GM03348 (cell line): ENCODE results near the gene AKT1.
"Not testable (repeated sequence)": the region's sequence is repeated elsewhere in the genome, so short reads cannot be mapped to it uniquely, and the experiment has no call there.

ENCODE experiments used
- DNase-seq: peaks from one replicate; pipeline ENCODE4 v3.0.0; 2012; ENCODE audit warnings: low spot score

The AKT1 gene

GRCh38 chr14:104739026-104739425 lies 56.5 kb downstream of the AKT1 start:
- no peak for DNase-seq

DNA sequence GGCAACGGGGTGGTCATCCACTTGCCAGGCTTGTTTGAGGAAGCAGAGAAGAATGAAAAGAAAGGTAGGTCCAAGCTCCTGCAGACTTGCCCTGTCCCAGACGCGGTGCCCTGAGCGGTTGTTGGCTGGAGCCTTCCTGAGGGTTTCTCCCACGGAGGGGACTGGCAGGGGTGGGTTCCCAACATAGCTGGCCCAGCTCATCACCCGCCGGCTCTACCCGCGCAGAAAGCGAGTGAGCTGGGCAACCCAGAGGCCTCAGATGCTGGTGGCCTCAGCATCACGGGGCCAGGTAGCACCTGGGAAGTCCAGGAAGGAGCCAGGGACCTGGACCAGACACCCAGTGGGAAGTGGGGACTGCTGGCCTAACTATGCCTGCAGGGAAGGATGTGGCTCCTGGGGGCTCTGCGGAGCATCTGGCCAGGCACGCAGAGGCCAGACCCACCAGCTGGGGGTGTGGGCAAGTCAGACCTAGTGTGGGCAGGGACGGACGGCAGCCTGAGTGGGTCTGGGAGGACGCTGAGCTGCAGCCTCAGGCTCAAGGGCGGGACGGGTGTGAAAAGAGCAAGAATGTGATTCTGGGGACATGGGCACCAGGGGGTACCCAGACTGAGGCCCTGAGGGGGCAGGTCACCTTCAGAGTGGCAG lies 57.1 kb downstream of the AKT1 start:
- no peak for DNase-seq

- DNase-seq: peak; percentile 88
Measured at GRCh38 chr14:104735830-104736642, 59.5 kb downstream of the AKT1 start.

GRCh38 chr14:104734991-104735779 lies 60.4 kb downstream of the AKT1 start:
- no peak for DNase-seq

DNA sequence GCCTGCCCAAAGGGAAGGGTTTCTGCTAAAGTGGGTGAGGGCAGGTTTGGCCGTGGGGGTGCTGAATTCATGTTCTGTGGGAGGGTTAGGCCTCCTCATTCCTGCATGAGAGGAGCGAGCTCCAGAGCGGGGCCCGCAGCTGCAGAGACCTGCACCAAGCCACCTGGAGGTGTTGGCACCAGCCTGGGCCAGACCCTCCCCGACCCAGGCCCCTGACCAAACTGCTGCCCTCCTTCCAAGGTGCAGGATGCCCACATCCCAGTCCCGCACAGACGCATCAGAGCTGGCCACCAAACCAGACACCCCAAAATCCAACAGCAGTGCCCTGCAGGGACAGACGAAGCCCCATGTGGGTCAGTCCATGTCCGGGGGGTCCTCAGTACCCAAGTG lies 61.0 kb downstream of the AKT1 start:
- no peak for DNase-seq

- no peak for DNase-seq
Measured at GRCh38 chr14:104734051-104734587, 61.4 kb downstream of the AKT1 start.

DNA sequence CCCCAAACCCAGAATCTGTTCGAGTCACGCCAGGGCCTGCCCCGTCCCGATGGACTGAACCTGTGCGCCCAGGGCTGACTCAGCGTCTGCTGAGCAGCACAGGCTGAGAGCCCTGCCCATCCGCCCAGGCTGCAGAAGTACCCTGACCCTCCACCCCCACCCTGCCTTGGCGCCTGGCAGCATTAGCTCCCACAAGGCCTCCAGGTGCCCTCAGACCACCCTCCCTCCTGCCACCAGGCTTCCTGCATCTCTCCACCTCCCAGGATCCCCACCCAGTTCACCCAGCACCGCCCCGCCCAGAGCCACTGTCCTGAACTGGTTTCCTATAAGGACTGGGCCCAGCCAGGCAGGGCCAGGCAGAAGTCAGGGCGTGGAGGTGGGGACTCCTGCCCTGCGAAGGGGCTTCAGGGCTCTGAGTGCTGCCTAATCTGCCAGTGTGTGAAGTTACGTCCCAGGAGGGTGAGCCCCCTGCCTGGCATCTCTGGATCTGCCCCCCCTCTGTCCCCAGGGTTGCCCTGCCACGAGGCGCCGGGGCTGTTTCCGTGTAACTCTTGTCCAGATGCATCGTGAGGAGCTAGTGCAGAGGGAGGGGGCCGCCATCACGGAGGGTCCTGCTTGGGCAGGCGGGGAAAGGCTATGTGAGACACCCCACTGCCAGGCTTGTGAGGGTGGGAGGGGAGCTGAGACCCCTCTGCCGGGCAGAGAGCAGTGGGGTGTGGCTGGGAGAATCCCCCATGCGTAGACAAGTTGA lies 62.4 kb downstream of the AKT1 start:
- DNase-seq: no peak

DNA sequence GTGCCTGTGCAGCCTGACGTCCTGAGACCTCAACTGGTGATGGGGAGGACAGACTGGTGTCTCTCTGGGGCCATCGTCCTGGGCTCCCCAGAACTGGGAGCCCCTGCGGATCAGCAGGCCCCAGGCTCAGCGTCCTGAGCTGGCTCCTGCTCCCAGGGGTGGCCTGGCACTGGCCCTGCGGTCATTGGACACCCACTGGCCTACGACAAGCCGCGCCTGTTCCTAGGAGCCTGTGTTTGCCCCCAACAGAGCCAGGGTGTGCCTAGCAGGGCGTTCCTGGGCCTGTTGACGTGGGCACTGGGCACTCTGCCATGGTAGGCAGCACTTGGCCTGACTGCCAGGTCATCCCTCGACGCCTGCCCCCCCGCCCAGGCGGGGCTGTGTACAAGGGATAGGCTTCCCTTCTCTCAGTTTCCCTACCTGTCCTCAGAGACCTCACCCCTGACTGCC lies 63.2 kb downstream of the AKT1 start:
- no peak for DNase-seq

- no peak for DNase-seq
Measured at GRCh38 chr14:104731320-104732294, 63.9 kb downstream of the AKT1 start.

- DNase-seq: no peak
Measured at GRCh38 chr14:104730487-104730886, 65.1 kb downstream of the AKT1 start.

DNA sequence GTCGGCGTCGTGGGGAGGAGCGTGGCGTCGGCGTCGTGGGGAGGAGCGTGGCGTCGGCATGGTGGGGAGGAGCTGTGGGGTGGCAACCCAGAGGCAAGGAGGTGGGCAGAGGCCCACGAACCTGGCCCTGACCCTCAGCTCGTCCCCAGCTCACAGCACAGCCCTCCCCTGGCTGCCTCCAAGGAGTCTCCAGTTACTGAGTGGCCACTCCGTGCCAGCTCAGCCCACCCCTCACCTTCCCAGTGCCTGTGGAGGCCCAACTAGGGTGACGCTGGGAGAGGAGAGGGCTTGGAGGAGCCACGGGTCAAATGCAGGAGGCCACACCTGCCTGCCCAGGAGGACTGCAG lies 65.7 kb downstream of the AKT1 start:
- DNase-seq: no peak

DNA sequence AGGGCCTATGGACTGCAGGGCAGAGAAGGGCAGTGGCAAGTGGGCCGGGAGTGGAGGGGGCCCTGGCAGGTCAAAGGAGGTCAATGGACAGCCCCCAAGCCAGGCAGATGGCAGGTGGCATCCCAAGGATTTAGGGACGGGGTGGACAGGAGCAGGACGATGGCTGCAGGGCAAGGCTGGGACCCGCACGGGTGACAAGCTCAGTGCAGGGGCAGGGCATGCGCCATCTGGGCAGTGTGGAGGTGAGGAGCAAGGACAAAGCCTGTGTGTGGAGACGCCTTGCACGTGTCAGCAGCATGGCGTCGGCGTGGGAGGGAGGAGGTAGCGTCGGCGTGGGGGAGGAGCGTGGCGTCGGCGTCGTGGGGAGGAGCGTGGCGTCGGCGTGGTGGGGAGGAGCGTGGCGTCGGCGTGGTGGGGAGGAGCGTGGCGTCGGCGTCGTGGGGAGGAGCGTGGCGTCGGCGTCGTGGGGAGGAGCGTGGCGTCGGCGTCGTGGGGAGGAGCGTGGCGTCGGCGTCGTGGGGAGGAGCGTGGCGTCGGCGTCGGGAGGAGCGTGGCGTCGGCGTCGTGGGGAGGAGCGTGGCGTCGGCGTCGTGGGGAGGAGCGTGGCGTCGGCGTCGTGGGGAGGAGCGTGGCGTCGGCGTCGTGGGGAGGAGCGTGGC lies 66.2 kb downstream of the AKT1 start:
- DNase-seq: not testable (repeated sequence)

- no peak for DNase-seq
Measured at GRCh38 chr14:104728631-104729030, 66.9 kb downstream of the AKT1 start.

DNA sequence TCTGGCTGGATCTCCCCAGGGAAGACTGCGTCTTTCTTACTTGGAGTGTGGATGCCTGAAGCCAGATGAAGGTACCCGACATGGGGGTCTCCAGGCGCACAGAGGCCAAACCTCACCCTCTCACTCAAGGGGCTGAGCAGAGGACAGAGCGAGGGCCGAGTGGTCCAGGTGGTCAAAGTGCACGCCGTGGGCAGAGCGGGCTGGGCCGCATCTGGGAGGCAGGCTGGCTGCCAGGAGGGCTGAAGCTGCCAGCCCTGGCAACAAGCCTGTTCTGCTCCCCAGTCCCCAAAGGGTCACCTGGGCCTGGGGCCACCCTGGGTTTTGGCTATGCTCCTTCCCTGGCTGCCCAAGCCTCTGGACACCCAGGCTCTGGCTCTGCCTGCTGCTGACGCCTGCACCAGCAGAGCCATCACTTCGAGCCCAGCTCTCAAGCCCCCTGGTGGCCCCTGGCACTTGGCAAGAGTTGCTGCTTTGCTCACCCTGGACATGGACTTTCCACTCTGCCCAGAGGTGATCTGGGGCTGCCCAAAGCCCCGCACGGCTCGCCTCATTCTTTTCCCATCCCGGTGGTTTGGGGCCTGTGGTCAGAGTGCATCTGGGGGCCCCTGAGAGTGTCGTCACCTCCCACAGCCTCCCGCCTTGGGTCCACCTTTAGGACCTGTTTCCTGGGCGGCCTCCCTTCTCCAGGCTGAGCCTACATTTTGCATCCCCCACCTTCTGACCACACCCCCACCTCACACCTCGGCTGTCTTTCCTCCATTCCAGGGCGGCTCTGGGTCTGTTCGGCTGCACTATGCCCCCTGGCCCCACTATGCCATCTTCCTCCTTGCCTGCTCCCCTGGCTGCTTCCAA lies 68.7 kb downstream of the AKT1 start:
- no peak for DNase-seq

DNA sequence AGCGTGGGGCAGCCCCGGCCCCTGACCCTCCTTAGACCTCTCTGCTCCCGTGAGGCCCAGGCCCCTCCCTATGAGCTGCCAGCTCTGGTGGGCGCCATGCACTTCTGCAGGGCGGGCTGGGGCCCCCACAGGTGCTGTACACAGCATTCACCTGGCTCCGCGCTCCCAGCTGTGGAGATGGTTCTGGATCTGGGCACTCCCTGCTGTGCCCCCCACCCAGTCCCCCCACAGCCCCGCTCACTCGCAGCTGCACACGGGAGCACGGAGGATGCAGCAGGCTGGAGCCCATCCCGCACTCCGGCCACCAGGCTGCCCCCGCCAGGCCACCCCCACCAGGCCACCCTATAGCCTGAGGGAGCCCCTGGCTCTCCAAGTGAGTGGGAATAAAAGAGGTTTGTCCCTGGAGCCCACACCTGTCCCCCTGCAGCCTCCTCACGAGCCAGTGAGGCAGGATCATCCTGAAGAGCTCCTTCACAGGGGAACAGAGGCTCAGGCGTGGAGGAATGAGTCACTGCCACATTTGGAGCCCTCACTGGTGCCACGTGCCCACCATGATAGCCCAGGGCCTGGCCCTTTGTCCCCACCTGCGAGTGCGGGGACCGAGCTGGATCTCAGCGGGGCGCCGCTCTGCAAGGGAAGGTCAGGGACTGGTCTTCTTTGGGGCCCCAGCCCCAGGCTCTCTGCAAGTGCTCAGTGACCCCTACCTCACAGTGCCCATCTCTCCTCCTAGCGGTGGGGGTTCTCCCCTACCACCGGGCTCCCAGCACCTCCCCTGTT lies 69.6 kb downstream of the AKT1 start:
- DNase-seq: no peak

GRCh38 chr14:104724981-104725771 lies 70.4 kb downstream of the AKT1 start:
- DNase-seq: peak; percentile 72

DNA sequence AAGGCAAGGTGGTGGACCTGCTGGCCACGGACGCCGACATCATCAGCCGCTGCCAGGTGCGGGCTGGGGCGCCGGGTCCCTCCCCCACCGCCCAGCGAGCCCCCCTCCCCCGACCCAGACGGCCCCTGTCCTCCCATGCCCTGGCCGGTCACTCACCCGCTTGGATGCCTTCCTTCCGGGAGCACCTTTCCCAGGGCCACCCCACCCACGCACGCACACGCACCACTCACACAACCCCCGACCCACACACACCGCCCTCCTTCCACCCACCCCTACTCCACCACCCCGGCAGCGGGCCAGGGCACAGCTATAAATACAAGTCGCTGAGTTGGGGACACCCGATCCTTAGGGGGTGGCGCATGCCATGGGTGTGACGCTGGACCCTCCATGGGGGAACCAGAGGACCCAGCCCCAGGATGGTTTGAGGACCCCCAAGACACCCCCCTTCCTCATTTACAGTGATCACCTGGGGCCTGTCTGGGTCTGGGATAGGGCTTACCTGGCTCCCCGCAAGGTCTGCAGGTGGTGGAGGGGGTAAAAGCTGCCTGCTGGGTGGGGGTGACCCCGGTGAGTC lies 71.1 kb downstream of the AKT1 start:
- peak; percentile 49 for DNase-seq
